ENCODE data around the gene ADIPOR2. TPM values are rescaled to one million over a fixed set of nuclear protein-coding genes. Genes with fewer than 3 reads are reported as not detected.
"Not testable (repeated sequence)": the region's sequence is repeated elsewhere in the genome, so short reads cannot be mapped to it uniquely, and the experiment has no call there.

The ADIPOR2 gene
- total RNA-seq, 2 experiments from 2014 or later = 66.4 to 68.8 TPM

DNA sequence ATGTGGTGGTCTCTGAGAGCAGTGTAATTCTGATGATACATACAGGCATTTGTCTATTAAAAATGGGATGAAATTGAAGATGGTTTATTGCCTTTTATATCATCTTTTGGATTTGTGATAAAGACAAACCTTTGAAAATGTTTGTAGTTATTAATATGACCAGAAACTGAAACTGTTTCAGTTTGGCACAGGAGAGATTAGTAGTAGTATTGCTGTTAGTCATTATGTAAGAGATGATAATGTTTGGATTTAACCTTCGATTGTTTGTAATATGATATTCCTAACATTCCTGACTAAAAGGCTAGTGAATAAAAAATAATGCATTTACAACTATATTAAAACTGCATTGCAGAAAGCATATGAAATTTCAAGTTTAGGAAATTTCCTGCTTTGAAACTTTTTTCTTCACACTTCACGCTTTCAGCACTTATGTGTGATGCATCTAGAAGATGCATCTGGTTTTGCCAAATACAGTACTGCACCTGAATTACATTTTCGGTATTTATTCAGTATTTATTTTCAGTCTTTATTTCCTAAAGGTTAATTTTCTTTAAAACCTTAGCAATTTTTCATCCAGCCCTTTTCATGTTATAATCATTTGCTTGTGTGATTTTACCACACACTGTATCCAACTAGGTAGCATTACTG, 25.5 kb downstream of the ADIPOR2 start:
- POLR2A ChIA-PET = no interaction called here
- CTCF ChIA-PET = no interaction called here

DNA sequence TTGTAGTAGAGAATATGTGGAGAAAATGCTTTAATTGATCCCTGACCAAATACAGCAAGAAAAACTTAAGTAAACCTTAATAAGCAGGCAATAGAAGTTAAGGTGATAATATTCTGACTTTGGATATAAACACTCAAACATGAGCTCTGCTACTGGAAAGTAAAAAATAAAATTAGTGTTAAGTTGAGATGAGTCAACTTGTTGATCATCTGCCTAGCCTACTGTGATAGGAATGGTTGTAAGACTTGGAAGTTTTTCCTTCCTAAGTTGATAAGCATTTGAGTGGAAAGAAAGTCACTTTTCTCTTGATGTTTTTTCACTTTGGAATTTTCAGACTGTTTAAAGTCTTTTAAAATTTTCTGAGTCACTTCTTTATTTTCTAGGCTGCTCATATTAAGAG, 26.0 kb downstream of the ADIPOR2 start:
- POLR2A ChIA-PET = interaction anchor here (0.6 kb wide), 1 partner anchor 29 kb away, joined by 3 read pairs; no protein-coding TSS in a partner anchor

DNA sequence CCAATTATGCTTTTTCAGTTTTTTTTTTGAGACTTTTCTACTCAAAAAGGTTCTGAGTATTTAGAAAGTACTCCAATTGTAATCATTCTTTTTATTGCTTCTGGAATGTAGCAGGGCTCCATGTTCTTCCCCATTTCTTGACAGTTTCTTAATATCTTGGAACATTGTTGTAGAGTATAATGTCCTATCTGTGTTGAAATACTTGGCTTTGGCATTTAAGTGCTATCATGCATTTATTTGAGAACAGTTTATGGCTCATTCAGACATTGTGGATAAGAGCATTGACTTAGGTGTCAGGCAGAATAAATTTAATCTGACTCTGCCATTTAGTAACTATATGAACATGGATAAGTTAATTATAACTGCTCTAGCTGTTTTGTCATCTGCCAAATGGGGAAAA, 28.3 kb downstream of the ADIPOR2 start:
- ChIA-PET POLR2A (no interaction called here), CTCF (no interaction called here)

More for the DNA sequence above, 26.0 kb downstream of the ADIPOR2 start:
- CTCF ChIA-PET = no interaction called here

DNA sequence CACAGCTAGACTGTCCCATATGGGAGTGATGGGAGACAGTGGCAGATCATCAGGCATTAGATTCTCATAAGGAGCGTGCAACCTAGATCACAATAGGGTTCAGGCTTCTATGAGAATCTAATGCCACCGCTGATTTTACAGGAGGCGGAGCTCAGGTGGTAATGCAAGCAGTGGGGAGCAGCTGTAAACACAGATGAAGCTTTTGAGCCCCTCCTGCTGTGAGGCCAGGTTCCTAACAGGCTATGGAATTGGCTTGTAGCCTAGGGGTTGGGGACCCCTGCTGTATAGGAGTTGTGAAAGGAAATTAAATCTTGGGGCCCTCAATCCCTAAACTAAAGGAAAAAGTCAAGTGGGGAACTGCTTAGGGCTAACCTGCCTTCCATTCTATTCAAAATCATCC, 29.6 kb downstream of the ADIPOR2 start:
- ChIA-PET POLR2A (no interaction called here), CTCF (no interaction called here)

DNA sequence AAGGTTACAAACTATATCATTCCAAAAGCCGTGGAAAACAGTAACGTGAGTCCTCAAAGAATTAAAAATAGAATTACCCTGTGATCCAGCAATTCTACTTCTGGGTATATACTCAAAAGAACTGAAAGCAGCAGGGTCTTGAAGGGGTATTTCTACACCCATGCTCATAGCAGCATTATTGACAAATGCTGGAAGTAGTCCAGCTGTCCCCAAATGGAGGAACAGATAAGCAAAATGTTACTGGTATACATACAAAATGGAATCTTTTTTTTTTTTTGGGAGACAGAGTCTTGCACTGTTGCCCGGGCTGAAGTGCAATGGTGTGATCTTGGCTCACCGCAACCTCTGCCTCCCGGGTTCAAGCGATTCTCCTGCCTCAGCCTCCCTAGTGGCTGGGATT, 32.9 kb downstream of the ADIPOR2 start:
- CTCF ChIA-PET = no interaction called here

DNA sequence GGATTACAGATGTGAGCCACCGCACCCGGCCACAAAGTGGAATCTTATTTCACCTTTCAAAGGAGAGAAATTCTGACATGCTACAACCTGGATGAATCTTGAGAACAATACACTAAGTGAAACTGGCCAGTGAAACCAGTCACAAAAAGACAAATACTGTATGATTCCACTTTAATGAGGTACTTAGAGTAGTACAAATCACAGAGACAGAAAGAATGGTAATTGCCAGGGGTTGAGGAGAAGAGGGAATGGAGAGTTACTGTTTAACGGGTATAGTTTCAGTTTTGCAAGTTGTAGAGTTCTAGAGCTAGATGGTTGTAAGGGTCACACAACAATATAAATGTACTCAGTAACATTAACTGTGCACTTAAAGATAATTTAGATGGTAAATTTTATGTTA, 33.4 kb downstream of the ADIPOR2 start:
- POLR2A ChIA-PET = no interaction called here
- CTCF ChIA-PET = no interaction called here

More for the DNA sequence above, 32.9 kb downstream of the ADIPOR2 start:
- POLR2A ChIA-PET = no interaction called here

DNA sequence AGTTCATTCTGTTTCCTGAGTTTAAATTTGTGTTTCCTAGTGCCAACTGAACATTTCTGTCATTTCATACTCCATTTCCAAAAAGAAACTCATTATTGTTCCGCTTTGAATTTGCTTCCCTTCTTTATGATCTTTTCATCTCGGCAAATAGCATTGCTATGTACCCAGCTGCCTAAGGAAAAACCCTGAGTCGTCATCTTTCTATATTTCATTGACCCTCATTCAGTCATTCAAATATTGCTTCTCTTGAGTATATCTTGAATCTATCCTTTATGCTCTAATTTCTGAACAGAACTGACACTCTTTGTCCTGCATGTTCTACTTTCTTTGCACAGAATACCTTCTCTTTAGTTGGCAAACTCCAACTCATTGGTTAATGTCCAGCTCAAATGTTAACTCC, 35.9 kb downstream of the ADIPOR2 start:
- CTCF ChIA-PET = interaction anchor here (0.7 kb wide), 1 partner anchor 9 kb away, joined by 3 read pairs; no protein-coding TSS in a partner anchor

DNA sequence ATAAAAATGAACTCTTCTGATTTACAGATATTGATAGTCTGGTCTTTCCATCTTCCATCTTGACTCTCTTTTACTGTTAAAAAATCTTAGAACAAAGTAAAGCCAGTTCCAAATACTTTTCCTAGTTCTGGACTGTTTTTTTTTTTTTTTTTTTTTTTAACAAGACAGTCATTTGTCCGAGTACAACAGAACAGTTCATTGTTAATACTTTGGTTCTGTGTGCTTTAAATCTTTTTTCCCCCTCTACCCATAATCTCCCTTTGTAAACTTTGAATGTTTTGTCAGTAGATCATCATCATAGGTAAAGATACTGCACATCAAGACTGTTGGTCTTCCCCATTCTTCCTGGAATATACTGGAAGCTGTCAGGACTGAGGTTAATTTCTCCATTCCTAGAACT, 38.0 kb downstream of the ADIPOR2 start:
- CTCF ChIA-PET = interaction anchor here (0.6 to 0.8 kb wide), 2 partner anchors 19 to 73 kb away, joined by 3 read pairs; no protein-coding TSS in a partner anchor
- POLR2A ChIA-PET = no interaction called here

More for the DNA sequence above, 35.9 kb downstream of the ADIPOR2 start:
- POLR2A ChIA-PET = no interaction called here

DNA sequence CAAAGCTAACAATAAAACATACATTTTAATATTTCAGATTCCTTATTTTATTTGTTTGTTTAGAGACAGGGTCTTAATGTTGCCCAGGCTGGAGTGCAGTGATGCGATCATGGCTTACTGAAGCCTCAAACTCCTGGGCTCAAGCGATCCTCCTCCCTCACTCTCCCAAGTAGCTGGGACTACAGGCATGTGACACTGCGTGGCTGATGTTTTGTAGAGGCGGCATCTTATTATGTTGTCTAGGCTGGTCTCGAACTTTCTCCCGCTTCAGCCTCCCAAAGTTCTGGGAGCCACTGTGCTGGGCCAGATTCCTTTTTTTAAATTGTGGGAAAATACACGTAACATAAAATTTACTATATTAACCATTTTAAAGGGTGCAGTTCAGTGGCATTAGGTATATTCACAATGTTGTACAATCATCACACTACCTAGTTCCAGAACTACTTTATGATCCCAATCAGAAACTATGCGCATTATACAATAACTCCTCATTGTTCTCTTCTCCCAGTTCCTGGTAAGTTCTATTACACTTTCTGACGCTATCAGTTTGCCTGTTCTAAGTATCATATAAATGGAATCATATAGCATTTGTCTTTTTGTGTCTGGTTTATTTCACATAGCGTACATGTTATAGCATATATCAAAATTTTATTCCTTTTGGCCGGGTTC, 40.3 kb downstream of the ADIPOR2 start:
- ChIA-PET POLR2A (no interaction called here), CTCF (interaction anchor here (1.0 kb wide), 1 partner anchor 20 kb away, joined by 3 read pairs; no protein-coding TSS in a partner anchor)

DNA sequence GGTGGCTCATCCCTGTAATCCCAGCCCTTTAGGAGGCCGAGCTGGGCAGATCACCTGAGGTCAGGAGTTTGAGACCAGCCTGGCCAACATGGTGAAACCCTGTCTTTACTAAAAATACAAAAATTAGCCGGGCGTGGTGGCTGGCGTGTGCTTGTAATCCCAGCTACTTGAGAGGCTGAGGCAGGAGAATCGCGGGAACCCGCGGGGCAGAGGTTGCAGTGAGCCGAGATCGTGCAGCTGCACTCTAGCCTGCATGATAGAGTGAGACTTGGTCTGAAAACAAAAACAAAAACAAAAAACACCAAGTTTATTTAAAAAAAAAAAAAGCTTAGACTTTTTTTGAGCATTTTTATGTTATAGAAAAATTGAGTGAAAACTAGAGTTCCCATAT, 40.8 kb downstream of the ADIPOR2 start:
- POLR2A ChIA-PET = not testable (repeated sequence)

DNA sequence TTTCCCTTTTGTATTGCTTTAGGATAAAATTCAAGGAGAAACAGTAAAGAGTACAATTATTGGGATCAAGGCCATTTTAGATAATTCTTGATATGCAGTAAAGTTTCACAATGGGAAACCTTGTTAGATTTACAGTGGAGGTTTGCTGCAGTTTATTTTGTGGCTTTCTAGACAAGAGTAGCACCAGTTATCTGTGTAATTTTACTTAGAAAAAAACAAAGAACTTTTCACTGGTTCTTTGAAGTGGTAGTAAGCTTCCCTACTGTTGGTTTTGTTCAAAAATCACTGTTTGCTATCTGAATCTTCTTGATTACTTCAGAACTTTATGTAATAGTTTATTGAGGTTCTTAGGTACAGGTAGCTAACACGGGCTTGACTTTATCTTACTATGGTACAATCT, 42.0 kb downstream of the ADIPOR2 start:
- ChIA-PET CTCF (no interaction called here), POLR2A (no interaction called here)

More for the DNA sequence above, 40.8 kb downstream of the ADIPOR2 start:
- CTCF ChIA-PET = not testable (repeated sequence)

DNA sequence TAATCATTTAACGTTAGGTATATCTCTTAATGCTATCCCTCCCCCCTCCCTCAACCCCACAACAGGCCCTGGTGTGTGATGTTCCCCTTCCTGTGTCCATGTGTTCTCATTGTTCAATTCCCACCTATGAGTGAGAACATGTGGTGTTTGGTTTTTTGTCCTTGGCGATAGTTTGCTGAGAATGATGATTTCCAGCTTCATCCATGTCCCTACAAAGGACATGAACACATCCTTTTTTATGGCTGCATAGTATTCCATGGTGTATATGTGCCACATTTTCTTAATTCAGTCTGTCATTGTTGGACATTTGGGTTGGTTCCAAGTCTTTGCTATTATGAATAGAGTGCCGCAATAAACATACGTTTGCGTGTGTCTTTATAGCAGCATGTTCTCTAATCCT, 42.8 kb downstream of the ADIPOR2 start:
- POLR2A ChIA-PET, CTCF ChIA-PET: not testable (repeated sequence)

DNA sequence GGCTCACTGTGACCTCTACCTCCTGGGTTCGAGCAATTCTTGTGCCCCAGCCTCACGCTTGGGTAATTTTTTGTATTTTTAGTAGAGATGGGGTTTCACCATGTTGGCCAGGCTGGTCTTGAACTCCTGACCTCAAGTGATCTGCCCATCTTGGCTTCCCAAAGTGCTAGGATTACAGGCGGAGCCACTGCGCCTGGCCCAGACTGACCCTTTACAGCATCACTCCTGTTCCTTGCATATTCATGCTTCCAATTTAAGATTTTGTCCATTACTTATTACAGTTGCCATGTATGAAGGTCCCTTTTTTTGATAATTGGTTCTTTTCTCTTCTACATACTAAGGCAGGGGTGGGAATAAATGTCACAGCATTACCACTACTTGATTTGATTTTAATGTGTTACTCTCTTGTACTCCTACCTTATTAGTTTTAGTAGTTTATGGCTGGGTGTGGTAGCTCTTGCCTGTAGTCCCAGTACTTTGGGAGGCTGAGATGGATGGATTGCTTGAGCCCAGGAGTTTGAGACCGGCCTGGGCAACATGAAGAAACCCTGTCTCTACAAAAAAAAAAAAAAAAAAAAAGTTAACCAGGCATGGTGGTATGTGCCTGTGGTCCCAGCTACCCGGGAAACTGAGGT, 46.9 kb downstream of the ADIPOR2 start:
- ChIA-PET POLR2A (no interaction called here), CTCF (no interaction called here)

DNA sequence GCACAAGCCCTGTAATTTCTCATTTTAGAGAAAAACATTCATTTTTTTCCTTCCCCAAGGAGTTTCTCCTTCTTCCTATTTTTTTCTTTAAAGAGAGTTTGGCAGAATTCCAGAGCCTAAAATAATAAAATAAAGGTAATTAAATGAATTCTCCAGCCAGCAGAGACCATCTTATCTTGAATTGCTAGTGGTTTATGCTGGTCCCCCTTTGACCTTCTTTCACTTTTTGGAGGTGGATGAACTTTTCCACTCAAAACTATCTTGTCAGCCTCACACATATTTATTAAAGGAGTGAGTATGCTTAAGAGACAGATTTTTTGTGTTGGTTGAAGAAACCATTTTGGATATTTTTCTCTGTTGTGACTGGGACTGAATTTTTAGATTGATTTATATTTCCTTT, 47.6 kb downstream of the ADIPOR2 start:
- POLR2A ChIA-PET = no interaction called here
- CTCF ChIA-PET = no interaction called here

DNA sequence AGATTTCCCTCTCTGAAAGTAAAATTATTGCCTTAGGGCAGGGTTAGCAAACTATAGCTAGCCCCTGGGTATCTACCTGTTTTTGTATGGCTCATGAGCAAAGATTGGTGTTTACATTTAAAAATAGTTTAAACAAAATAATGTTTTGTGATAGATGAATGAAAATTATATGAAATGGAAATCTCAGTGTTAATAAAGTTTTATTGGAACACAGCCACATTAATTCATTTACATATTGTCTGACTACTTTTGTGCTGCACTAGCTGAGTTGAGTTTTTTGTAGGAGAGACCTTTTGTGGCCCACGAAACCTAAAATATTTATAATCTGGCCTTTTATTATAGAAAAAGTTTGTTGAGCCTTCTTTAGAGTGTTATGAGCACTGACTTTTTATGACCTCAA, 48.5 kb downstream of the ADIPOR2 start:
- CTCF ChIA-PET = interaction anchor here (0.6 kb wide), 1 partner anchor 10 kb away, joined by 3 read pairs; no protein-coding TSS in a partner anchor
- POLR2A ChIA-PET = no interaction called here

DNA sequence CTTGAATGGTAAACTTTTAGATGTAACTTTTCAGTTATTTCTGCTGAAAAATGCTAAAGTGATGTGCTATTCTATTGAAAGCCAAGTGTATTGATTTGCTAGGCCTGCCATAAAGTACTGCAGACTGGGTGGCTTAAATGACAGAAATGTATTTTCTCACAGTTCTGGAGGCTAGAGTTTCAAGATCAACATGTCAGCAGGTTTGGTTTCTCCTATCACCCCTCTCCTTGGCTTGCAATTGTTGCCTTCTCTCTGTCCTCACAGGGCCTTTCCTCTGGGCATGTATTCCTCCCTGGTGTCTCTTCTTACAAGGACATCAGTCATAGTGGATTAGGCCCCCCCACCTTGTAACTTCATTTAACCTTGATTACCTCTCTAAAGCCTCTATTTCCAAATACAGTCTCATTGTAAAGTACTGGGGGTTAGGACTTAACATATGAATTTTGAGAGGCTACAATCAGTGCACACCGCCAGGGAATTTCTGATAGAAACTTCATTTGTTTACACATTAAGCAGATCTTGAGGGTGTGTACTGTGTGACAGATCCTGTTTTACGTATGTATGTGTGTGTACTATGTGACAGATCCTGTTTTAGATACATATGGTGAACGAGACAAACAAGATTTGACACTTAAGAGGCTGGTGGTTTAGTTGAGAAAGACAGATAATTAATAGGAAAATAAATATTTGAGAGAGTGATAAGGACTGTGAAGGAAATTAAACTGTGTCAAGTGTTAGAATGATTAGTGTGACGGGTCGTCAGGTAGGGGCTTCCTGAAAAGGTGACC, 49.5 kb downstream of the ADIPOR2 start:
- ChIA-PET POLR2A (no interaction called here), CTCF (no interaction called here)

DNA sequence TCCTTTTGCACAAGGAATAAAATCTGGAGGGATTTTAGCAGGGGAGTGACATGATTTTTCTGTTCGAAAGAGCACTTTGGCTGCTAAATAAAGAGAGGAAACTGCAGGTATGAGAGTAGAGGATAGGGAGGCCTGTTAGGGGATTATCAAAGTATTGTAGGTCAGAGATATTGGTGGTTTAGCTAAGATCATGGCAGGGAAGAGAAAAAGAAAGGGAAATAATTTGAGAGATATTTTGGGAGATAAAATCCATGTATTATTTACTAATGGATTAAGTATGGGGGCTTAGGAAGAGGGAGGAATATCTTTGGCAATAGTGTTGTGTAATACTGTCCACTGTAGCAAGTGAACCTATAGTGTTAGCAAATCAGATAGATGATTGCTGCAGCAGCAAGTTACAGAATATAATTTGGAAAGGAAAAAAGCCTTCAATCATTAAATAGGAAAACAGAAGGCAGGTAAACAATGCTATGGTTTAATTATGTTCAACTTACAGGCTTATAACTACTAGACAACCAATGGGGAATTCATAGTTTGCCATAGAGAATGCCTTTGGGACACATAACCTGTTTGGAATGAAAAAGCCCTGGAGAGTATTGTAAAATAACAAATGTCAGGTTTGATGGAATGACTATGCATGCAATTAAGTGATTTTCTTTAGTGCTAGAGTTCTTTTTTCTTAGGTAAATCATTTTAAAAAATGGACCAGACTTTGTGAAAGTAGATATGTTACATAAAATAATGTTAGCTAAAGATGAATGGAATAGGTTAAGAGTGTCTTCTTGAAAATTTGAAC, 50.5 kb downstream of the ADIPOR2 start:
- ChIA-PET POLR2A (no interaction called here), CTCF (no interaction called here)

DNA sequence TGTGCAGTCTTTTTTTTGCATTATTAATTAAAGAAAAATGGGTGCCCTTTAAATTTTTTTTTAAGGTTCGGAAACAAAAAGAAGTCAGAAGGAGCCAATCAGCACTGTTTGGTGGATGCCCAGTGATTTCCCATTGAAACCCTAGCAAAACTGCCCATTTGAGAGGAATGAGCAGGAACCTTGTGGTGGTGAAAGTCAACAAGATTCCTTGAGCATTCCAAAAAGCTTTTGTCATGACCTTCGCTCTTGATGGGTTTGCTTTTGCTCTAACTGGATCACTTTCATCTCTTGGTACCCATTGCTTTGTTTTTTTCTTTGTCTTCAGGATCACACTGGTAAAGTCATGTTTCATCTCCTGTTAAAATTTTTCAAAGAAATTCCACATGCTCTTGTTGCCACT, 54.1 kb downstream of the ADIPOR2 start:
- ChIA-PET POLR2A (no interaction called here), CTCF (no interaction called here)

DNA sequence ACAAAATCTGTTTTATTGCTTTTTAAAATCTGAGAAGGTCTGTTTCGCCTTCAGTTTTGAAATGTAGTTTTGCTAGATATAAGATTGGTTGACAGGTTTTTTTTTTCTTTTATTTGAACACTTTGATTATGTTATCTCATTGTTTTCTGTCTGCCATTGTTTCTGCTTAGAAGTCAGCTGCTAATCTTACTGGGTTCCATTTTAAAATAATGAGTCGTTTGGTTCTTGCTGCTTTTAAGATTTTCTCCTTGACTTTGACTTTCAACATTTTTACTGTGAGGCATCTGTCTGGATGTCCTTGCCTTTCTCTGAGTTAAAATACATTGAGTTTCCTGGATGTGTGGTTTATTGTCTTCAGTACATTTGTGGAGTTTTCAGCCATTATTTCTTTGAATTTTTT, 56.7 kb downstream of the ADIPOR2 start:
- POLR2A ChIA-PET = no interaction called here
- CTCF ChIA-PET = no interaction called here

DNA sequence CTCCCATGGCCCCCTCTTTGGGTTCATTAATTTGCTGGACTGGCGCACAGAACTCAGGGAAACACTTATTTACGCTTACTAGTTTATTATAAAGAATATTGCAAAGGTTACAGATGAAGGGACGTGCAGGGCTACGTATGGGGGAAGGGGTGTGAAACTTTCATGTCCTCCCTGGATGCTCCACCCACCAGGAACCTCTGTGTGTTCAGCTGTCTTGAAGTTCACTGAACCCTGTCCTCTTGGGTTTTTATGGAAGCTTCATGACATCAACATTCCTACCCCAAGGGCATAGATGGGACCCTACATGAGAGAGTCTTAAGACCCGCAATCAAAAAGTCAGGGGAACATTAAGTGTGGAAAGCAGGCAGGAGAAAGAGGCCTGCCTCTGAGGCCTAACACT, 58.1 kb downstream of the ADIPOR2 start:
- ChIA-PET CTCF (interaction anchor here (0.7 to 1.0 kb wide), 3 partner anchors 10 to 132 kb away, joined by 3 read pairs; no protein-coding TSS in a partner anchor), POLR2A (no interaction called here)
